OCI-LY3 (cell line): ENCODE data around the gene NMU.

ENCODE experiments used
- CTCF ChIP-seq: fragments of 200-600, 300-600 bp; sonication (generic); IDR thresholded peaks from 2 replicates; pipeline ENCODE4 v1.5.1; 2014; ENCODE audit warnings: antibody characterized with exemption, low read length, low read depth
- EZH2phosphoT487 ChIP-seq: fragments of 200-600 bp; shearing (Covaris generic); IDR thresholded peaks from 2 replicates; pipeline ENCODE4 v1.6.1; 2018; ENCODE audit warnings: antibody characterized with exemption, mixed run types, low read depth

- TF ChIP-seq CTCF, result no peak
- no peak for TF ChIP-seq EZH2phosphoT487
Measured at GRCh38 chr4:55553441-55554201, 82.5 kb downstream of the NMU start.
